ENCODE results near the gene SPNS1.

SPNS1 gene

DNA sequence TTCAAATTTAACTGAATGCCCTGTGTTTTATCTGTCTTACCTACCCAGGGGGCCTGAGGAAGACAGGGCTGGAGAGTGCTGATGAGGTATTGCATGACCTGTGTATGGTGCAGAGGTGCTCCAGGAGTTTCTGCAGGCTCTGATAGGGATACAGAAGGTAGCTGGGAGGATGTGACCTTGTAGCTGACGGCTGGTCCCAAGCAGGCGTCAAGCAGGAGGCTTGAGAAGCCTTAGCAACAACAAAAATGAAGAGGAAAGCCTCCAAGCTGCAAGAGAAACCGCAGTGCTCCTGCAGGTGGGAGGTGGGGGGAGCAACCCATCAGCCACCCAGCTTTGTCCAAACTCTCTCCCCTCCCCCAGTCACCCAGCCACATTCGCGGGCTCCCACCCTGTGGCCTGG, 50.6 kb downstream of the SPNS1 start:
- no peak for DNase-seq (ENCODE audit: low read depth in 2 of 3, low spot score in 2 of 3)

GRCh38 chr16:29025735-29026134, 51.2 kb downstream of the SPNS1 start:
- no peak for DNase-seq (ENCODE audit: low read depth in 2 of 3, low spot score in 2 of 3)

DNA sequence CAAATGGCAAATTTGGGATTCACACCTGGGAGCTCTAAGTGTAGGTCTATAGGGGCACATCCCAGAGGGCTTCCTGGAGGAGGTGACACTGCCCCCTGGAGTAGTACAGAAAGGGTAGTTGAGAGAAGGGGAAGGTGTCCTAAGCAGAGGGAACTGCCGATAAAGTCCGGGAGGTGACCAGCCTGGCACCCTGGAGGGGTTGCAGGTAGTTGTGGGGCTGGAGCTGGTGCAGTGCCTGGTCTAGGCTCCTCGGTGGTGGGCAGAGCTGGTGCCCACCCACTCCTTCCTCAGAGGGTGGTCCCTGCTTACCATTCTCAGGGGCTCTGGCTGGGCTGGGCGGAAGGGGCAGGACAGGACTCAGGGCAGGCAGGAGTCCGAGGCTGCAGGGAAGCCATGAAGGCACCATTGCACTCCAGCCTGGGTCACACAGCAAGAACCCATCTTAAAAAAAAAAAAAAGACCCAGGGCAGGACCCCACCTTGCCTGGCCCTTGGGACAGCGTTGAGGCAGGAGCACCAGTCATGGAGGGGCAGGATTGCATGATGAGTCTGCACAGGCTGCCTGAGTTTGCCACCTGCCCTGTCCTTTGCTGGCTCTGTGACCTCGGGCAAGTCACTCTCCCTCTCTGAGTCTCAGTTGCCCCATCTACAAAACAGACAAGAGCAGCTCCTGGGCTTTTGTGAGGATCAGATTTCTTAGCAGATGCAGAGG, 54.0 kb downstream of the SPNS1 start:
- no peak for DNase-seq (ENCODE audit: low read depth in 2 of 3, low spot score in 2 of 3)

- peak; percentile 74 to 79 (median 77) for DNase-seq (ENCODE audit: low read depth in 2 of 3, low spot score in 2 of 3)
These were observed 54.8 kb downstream of the SPNS1 start for GRCh38 chr16:29029168-29029994.

- DNase-seq (ENCODE audit: low read depth in 2 of 3, low spot score in 2 of 3), result no peak
These were observed 55.7 kb downstream of the SPNS1 start for GRCh38 chr16:29030086-29030840.

Data from activated CD8-positive, alpha-beta memory T cell treated with anti-CD3 and anti-CD28 coated beads for 48 hours (primary cell).